Right lobe of liver (tissue), 4 donors: ENCODE results near the gene TEF.

Experiments
- POLR2A ChIP-seq: fragments of 450-650 bp; IDR thresholded peaks from one replicate; pipeline ENCODE4 v1.6.1; 2017; ENCODE audit warnings: antibody characterized with exemption, mild to moderate bottlenecking
- TF ChIP-seq, protein P1 (sequence below), 4 donors: fragments of 200-600 bp in 3 of 4; fragments of 450-650 bp in 1 of 4; IDR thresholded peaks; one replicate each; pipeline versions ENCODE4 v1.5.1 to v1.8.0; 2016 to 2022; ENCODE audit warnings: antibody characterized with exemption in 4 of 4, mild to moderate bottlenecking in 2 of 4
- donor health status: DM: no; HTN: no; CAD: no.
- donor health status: DM: no; HTN: no; CAD: no.
- donor health status: DM: no; HTN: yes; CAD: no.

DNA sequence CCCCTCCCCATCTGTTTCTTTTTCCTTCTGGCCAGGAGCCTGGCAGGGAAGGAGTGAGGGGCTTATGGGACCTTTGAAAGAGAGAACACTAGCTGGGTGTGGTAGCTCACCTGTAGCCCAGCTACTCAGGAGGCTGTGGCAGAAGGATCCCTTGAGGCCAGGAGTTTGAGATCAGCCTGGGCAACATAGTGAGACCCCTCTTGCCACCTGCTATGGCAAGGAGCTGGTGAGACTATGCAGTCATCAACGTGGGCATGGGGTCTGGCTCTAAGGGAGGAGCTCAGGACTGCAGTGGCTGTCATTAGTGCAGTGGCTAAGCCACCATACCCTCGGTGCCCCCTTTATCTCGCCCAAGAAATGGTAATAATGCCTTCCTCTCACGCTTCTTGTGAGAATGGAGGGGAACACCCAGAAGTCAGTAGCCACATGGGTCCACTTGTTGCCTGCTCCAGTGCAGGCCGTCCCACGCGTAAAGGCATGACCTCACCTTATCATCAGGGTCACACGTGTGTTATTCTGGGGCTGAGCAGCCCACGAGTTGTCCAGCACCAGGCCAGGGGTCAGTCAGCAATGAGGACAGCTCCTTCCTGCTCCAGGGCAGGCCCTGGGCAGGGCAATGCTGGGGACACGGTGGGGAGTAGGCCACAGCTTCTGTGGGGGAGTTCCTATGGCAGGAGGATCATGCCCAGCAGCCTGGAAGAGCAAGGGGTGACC lies 27.7 kb upstream of the TEF start:
- TF ChIP-seq, protein P1, sequence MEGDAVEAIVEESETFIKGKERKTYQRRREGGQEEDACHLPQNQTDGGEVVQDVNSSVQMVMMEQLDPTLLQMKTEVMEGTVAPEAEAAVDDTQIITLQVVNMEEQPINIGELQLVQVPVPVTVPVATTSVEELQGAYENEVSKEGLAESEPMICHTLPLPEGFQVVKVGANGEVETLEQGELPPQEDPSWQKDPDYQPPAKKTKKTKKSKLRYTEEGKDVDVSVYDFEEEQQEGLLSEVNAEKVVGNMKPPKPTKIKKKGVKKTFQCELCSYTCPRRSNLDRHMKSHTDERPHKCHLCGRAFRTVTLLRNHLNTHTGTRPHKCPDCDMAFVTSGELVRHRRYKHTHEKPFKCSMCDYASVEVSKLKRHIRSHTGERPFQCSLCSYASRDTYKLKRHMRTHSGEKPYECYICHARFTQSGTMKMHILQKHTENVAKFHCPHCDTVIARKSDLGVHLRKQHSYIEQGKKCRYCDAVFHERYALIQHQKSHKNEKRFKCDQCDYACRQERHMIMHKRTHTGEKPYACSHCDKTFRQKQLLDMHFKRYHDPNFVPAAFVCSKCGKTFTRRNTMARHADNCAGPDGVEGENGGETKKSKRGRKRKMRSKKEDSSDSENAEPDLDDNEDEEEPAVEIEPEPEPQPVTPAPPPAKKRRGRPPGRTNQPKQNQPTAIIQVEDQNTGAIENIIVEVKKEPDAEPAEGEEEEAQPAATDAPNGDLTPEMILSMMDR (IDR thresholded peaks at IDR 0.05): no peak
- TF ChIP-seq POLR2A: no peak
